ENCODE results near the gene CLECL1.
A peak's percentile ranks its signal among the peaks of the same experiment; 100 is the strongest.
"Not testable (repeated sequence)": the region's sequence is repeated elsewhere in the genome, so short reads cannot be mapped to it uniquely, and the experiment has no call there.

Gene CLECL1

DNA sequence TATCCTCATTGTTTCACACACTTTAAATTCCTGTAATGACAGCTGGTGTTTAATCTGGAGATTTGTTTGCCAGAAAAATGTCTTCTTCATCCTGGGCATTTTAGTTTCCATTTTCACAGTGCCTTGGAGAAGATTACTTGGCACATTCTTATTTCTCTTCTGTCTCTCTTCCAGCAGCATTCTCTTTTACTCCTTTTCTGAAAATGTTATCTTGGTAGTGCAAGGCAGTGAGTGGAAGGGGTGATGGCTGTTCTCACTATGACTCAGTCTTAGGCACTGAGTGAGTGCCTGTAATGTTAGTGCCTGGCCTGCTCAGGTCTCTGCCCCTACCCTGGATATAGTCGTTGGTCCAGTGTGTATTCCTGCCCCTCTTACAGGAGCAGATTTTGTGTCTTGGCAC is 13.1 kb downstream of the CLECL1 start:
- Mint-ChIP-seq H3K9me3 (no peaks in the 10 kb centered on the region), H3K4me1 (ENCODE audit: low read depth) (peaks cover 48% of the 10 kb centered on the region), H3K27me3 (no peaks in the 10 kb centered on the region), H3K36me3 (ENCODE audit: low read depth) (peaks cover 30% of the 10 kb centered on the region), H3K27ac (peak overlapping the region; percentile 0), H3K4me3 (no peak overlapping the region)
- no peak for DNase-seq

DNA sequence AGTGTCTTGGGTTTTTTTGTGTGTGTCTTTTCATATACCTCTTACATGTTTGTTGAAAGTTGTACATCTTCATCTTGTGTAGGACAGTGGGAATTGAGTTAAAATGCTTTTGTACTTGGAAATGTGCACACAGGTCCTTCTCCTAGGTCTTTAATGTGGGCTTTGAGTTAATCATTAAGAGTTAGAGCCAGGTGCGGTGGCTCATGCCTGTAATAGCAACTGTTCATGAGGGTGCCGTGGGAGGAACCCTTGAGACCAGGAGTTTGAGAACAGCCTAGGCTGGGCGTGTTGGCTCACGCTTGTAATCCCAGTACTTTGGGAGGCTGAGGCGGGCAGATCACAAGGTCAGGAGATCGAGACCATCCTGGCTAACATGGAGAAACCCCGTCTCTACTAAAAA is 13.9 kb downstream of the CLECL1 start:
- Mint-ChIP-seq H3K4me3 (no peak overlapping the region), H3K4me1 (ENCODE audit: low read depth) (peaks cover 43% of the 10 kb centered on the region), H3K27ac (no peak overlapping the region), H3K27me3 (no peaks in the 10 kb centered on the region), H3K36me3 (ENCODE audit: low read depth) (peaks cover 30% of the 10 kb centered on the region), H3K9me3 (no peaks in the 10 kb centered on the region)
- DNase-seq: no peak

DNA sequence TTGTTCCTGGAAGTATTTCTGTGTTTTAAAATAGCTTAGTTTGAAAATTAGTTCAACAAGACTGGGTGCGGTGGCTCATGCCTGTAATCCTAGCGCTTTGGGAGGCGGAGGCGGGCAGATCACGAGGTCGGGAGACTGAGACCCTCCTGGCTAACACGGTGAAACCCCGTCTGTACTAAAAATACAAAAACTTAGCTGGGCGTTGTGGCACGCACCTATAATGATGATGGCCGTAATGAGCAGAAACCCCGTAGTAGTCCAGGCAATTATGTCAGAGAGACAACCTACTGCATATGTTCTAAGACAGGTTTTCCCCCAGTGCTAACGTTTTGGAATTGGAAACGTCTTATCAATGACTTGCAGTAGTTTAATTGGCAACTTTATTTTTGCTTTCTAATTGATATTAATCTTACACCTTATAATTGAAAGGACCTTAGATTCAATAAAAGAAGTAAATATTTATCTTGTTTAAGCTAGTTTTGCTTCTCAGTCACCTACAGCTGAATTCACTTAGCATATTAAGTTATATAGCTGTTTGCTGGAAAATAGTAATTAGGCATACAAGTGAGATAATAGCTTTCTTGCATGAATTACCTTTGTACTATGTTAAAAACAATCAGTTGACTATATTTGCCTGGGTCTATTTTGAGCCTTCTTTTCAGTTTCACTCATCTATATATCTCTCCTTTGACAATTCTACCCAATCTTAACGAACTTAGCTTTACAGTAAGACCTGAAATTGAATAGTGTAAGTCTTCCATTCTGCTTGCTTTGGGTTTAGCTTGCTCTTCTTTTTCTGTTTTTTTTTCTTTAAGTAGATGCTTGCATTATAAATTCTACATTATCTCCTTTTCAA is 15.6 kb downstream of the CLECL1 start:
- Mint-ChIP-seq H3K27ac (no peak overlapping the region), H3K4me1 (ENCODE audit: low read depth) (peaks cover 44% of the 10 kb centered on the region), H3K4me3 (no peak overlapping the region), H3K27me3 (no peaks in the 10 kb centered on the region), H3K36me3 (ENCODE audit: low read depth) (peaks cover 24% of the 10 kb centered on the region), H3K9me3 (no peaks in the 10 kb centered on the region)
- no peak for DNase-seq

DNA sequence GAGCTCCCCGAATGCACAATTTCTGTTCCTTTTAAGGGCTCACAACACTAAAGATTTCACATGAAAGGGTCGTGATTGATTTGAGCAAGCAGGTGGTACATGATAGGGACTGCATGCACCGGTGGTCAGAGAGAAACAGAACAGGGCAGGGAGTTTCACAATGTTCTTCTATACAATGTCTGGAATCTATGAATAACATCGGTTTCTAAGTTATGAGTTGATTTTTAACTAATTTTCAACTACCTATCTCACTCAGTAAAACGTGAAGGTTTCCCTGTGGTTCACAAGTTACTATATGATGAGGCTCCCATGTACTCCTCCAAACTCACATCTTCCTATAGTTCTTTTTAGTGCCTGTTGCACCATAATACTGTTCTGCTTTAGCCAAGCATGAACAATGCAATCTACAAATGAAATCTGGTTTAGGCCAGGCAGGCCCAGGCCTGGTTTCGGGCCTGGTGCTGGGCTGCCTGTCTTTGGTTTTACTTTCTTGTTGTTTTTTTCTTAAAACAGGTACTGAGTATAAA is 19.8 kb downstream of the CLECL1 start:
- peaks cover 47% of the 10 kb centered on the region for H3K4me1 Mint-ChIP-seq (ENCODE audit: low read depth)

DNA sequence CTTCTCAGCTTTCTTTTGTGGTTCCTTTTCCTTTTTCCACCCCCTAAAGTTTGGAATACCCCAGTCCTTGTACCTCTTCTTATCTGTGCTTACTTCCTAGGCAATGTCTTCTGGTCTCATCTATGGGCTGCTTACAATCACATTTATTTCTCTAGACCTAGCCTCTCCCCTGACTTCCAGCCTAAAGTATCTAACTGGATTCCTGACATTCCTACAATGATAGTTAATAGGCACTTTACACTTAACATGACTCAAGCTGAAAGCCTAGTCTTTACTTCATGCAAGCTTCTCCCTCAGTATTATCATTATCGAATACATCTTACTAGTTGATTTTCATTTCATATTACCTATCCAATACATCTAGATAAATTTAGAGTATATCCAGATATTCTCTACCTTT is 21.2 kb downstream of the CLECL1 start:
- H3K27me3 Mint-ChIP-seq: no peaks in the 10 kb centered on the region
- H3K4me3 Mint-ChIP-seq: no peak overlapping the region
- H3K27ac Mint-ChIP-seq: peak overlapping the region; percentile 53
- H3K36me3 Mint-ChIP-seq (ENCODE audit: low read depth): peaks cover 14% of the 10 kb centered on the region
- peaks cover 60% of the 10 kb centered on the region for H3K4me1 Mint-ChIP-seq (ENCODE audit: low read depth)
- DNase-seq: no peak
- peaks cover 2% of the 10 kb centered on the region for H3K9me3 Mint-ChIP-seq

More for the DNA sequence above, 19.8 kb downstream of the CLECL1 start:
- DNase-seq; H3K36me3 Mint-ChIP-seq (ENCODE audit: low read depth); H3K27me3 Mint-ChIP-seq; H3K4me3 Mint-ChIP-seq; H3K9me3 Mint-ChIP-seq: not testable (repeated sequence)
- H3K27ac Mint-ChIP-seq: peak overlapping the region; percentile 38

DNA sequence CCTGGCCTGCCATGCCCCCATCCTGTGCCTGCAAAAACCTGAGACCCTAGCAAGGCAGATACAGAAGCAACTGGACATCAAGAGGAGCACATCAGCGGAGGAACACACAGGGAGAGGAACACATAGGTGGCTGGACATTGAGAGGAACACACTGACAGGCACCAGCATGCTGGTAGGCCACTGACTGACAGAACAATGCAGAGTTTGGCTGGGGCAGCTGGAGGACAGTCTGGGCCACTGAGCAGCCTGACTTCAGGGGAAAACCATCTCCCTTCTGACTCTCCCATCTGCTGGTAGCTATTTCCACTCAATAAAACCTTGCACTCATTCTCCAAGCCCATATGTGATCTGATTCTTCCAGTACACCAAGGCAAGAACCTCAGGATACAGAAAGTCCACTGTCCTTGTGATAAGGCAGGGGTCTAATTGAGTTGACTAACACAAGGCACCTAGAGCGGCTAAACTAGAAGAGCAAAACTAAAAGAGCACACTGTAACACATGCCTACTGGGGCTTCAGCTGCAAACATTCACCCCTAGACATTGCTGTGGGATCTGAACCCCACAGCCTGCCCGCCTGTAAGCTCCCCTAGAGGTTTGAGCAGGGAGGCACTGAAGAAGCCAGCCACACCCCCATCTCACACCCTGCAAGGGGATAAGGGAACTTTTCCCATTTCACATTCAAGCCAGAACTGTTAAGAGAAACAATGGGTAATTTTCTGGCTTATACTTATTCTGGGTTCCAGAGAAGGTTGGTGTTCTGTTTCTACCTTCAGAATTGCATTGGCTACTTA is 22.1 kb downstream of the CLECL1 start:
- H3K27me3 Mint-ChIP-seq: no peaks in the 10 kb centered on the region
- H3K36me3 Mint-ChIP-seq (ENCODE audit: low read depth): peaks cover 17% of the 10 kb centered on the region
- peak overlapping the region; percentile 54 for H3K27ac Mint-ChIP-seq
- H3K4me1 Mint-ChIP-seq (ENCODE audit: low read depth): peaks cover 63% of the 10 kb centered on the region
- peaks cover 10% of the 10 kb centered on the region for H3K9me3 Mint-ChIP-seq
- H3K4me3 Mint-ChIP-seq: no peak overlapping the region
- no peak for DNase-seq

DNA sequence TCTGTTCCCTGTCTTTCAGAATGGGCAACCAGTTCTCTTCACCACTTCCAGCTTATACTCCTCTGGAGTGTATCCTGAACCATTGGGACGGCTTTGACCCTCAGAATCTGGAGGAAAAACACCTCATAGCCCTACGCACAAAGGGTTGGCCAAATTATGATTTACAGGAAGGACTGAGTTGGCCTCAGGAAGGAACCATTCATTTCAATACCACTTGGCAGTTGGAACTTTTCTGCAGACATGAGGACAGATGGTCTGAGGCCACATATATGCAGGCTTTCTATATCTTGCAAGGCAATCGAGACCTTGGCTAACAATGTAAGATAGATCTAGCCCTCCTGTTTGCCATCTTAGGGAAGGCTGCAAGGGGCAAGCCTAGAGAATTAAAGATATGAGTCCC is 24.0 kb downstream of the CLECL1 start:
- Mint-ChIP-seq H3K27me3 (no peaks in the 10 kb centered on the region), H3K4me3 (no peak overlapping the region), H3K9me3 (peaks cover 21% of the 10 kb centered on the region), H3K4me1 (ENCODE audit: low read depth) (peaks cover 67% of the 10 kb centered on the region), H3K27ac (peak overlapping the region; percentile 93), H3K36me3 (ENCODE audit: low read depth) (peaks cover 26% of the 10 kb centered on the region)
- DNase-seq: no peak

DNA sequence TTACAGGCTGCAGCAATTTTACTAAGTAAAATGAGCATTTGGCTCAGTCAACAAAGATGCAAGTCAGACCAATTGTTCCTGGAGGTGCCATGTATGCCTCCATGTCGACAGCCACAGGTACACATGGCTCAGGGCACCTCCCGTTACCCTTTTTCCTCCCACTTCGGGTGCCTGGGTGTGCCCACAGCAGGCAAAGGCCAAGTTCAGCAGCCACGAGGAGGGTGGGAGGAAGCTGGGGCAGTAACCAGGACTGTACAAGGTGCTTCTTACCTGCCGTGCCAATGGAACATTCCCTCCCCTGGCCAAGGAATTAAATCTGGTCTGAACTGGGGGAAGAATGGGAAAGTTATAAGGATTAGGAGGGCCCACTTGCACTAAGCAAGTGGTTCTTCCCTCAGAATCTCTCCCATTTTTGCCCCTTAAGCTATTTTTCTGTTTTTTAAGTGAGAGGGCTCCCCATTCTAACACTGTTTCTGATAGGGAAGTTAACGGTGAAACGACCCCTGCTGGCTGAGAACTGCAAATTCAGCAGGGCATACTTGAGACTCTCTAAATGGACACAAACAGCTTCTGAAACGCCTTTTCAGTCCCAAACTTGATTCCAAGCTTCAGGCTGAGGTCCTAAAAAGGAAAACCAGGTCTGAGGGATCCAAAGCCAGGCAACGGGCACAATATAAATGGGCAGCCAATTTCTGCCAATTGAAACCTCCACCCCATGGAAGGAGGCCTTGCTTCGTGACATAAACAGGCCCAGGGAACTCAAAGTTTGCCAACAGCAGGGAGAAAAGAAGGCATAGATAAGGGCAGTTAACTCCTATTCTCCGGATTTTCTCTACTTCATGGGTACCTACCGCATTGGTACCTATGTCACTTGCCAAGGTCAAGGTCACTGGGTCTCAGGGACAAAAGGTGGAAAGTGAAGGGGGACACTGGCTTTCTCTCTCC is 24.8 kb downstream of the CLECL1 start:
- Mint-ChIP-seq H3K27me3 (no peaks in the 10 kb centered on the region), H3K27ac (peak overlapping the region; percentile 93), H3K9me3 (peaks cover 21% of the 10 kb centered on the region), H3K4me1 (ENCODE audit: low read depth) (peaks cover 64% of the 10 kb centered on the region), H3K4me3 (peak overlapping the region; percentile 58), H3K36me3 (ENCODE audit: low read depth) (peaks cover 26% of the 10 kb centered on the region)
- DNase-seq: peak; percentile 68

DNA sequence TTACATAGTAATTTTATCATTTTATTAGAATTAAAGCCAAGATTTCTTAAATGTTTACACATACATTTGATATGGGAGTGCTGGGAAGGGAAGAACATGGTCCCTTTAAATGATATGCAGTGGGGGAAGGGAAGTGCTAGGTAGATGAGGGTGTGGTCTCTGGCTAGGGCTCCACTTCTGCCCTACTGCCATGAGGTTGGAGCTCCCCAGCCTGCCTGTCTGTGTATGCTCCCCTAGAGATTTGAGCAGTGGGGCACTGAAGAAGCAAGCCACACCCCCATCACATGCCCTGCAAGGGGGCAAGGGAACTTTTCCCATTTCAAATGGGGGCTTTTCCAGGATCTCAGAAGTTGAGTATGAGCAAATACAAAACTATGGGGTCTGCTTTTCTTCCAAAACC is 25.5 kb downstream of the CLECL1 start:
- no peaks in the 10 kb centered on the region for H3K27me3 Mint-ChIP-seq
- peaks cover 21% of the 10 kb centered on the region for H3K9me3 Mint-ChIP-seq
- DNase-seq: peak; percentile 39
- H3K27ac Mint-ChIP-seq: peak overlapping the region; percentile 93
- H3K36me3 Mint-ChIP-seq (ENCODE audit: low read depth): peaks cover 26% of the 10 kb centered on the region
- peaks cover 64% of the 10 kb centered on the region for H3K4me1 Mint-ChIP-seq (ENCODE audit: low read depth)
- H3K4me3 Mint-ChIP-seq: peak overlapping the region; percentile 58

DNA sequence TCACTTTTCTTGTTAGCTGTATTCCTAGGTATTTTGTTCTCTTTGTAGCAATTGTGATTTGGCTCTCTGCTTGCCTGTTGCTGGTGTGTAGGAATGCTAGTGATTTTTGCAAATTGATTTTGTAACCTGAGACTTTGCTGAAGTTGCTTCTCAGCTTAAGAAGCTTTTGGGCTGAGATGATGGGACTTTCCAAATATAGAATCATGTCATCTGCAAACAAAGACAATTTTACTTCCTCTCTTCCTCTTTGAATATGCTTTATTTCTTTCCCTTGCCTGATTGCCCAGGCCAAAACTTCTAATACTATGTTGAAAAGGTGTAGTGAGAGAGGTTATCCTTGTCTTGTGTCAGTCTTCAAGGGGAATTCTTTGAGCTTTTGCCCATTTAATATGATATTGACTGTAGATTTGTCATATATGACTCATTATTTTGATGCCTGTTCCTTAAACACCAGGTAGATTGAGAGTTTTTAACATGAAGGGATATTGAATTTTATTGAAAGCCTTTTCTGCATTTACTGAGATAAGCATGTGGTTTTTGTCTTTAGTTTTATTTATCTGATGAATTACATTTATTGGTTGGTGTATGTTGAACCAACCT is 26.7 kb downstream of the CLECL1 start:
- Mint-ChIP-seq H3K36me3 (ENCODE audit: low read depth) (peaks cover 26% of the 10 kb centered on the region), H3K27me3 (no peaks in the 10 kb centered on the region), H3K27ac (peak overlapping the region; percentile 70), H3K9me3 (peaks cover 21% of the 10 kb centered on the region), H3K4me1 (ENCODE audit: low read depth) (peaks cover 68% of the 10 kb centered on the region), H3K4me3 (no peak overlapping the region)
- DNase-seq: no peak

DNA sequence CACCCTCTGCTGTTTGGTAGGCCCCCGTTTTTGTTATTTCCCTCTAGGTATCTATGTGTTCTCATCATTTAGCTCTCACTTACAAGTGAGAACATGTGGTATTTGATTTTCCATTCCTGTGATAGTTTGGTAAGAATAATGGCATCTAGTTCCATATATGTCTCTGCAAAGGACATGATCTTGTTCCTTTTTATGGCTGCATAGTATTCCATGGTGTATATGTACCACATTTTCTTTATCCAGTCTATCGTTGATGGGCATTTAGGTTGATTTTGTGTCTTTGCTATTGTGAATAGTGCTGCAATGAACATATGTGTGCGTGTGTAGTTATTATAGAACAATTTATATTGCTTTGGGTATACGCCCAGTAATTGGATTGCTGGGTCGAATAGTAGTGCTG is 28.3 kb downstream of the CLECL1 start:
- not testable (repeated sequence) for H3K27ac Mint-ChIP-seq, H3K4me3 Mint-ChIP-seq, DNase-seq, H3K27me3 Mint-ChIP-seq
- H3K4me1 Mint-ChIP-seq (ENCODE audit: low read depth): peaks cover 77% of the 10 kb centered on the region
- peaks cover 21% of the 10 kb centered on the region for H3K9me3 Mint-ChIP-seq
- peaks cover 26% of the 10 kb centered on the region for H3K36me3 Mint-ChIP-seq (ENCODE audit: low read depth)

DNA sequence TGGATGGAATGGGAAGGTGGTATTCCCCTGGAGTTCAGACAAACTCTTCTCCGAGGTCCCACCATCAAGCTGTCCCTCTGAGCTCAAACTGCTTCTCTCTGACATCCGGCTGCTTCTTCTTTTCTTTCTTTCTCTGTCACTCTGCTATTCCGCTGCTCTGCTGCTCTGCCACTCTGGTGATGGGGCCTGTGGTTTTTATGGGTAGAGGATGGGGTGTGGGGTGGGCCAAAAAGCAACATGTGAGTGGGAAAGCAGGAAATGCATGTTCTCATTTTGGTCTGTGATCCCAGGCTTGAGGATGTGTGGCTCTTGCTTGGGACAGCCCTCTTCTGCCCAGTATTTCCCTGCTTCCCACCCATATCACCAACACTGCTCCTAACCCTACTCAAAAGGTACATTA is 30.6 kb downstream of the CLECL1 start:
- peak overlapping the region; percentile 87 for H3K27ac Mint-ChIP-seq
- DNase-seq: peak; percentile 55
- H3K27me3 Mint-ChIP-seq: no peaks in the 10 kb centered on the region
- peaks cover 30% of the 10 kb centered on the region for H3K36me3 Mint-ChIP-seq (ENCODE audit: low read depth)
- peak overlapping the region; percentile 44 for H3K4me3 Mint-ChIP-seq
- peaks cover 33% of the 10 kb centered on the region for H3K9me3 Mint-ChIP-seq
- peaks cover 74% of the 10 kb centered on the region for H3K4me1 Mint-ChIP-seq (ENCODE audit: low read depth)

DNA sequence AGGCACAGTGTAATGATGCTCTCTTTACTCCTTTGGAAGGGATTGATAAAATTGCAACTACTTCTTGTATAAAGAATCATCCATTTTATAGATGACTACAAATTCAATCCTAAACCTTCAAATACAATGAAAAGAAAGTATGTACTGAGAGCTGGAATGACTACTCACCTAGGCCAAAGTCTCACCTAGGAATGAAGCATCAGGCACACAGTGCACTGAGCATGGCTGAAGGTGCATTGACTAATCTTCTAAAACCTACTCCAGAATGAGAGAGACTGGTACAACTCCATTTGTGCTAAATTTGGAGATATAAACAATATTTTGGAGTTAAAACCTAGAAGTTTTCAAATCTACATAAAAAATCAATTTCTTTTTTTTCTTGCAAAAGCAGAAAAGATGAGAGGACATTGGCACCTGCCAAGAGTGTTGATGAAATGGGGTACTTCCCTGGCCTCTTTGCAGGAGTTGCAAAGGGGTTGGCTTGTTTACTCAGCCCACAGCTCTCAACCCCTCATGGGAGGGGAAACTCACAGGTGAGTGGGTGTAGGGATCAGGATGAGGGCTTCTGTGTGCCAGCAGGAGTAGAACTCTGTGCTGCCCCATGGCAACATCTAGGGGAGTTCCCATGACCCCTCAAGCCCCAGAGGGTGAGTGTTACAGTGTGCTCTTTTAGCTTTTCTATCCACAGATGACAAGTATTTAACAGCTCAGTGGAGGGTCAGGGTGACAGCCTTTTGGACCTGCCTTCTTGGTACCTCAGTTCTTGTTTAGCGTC is 31.3 kb downstream of the CLECL1 start:
- peaks cover 35% of the 10 kb centered on the region for H3K9me3 Mint-ChIP-seq
- H3K27me3 Mint-ChIP-seq: no peaks in the 10 kb centered on the region
- peak; percentile 56 for DNase-seq
- H3K36me3 Mint-ChIP-seq (ENCODE audit: low read depth): peaks cover 32% of the 10 kb centered on the region
- peak overlapping the region; percentile 44 for H3K4me3 Mint-ChIP-seq
- H3K27ac Mint-ChIP-seq: peak overlapping the region; percentile 87
- H3K4me1 Mint-ChIP-seq (ENCODE audit: low read depth): peaks cover 74% of the 10 kb centered on the region

All from activated T-cell treated with anti-CD3 and anti-CD28 coated beads, Interleukin-2, amount 50 U/mL, for 24 hours (primary cell).